ENCODE data around the gene CPSF7.

The CPSF7 gene

DNA sequence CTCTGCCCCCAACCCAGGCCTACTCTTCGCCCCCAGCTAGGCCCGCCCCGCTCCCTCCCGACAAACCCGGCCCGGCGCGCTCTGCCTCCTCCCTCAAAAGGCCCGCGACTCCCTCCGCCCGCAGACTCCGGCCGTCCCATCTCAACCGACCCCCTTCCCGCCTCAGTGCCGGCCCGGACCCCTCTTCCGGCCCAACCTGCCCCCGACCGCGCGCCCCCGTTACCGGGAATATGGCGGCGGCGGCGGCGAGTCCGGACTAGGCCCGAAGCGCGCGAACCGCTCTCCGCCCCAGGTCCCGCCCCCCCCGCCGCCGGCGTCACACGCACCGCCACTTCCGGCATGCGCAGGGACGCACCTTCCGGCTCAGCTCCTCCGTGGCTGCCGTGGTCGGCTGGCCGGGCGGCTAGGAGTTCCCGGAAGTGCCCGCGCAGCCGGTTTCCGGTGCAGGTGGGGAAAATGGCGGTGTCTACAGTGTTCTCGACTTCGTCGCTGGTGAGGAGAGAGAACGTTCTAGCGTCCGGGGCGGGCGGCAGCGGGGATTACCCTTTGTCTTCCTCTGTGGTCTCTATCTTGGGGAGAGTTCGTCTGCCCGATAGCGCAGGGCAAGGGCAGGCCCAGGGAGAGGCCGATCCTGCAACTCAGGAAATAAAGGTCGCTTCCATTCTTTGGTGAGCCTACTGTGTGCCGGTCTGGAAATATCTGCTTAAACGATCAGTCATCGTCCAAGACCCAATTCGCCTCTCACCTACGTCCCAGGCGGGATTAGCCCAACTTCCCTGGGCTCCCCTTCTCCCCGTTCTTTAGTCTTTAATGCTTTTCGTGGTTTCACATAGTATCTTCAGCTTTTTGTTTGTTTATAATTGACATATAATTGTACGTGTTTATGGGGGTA lies at the start of gene CPSF7, which contains the start of gene SDHAF2 (continued):
- TF ChIP-seq, protein P1, sequence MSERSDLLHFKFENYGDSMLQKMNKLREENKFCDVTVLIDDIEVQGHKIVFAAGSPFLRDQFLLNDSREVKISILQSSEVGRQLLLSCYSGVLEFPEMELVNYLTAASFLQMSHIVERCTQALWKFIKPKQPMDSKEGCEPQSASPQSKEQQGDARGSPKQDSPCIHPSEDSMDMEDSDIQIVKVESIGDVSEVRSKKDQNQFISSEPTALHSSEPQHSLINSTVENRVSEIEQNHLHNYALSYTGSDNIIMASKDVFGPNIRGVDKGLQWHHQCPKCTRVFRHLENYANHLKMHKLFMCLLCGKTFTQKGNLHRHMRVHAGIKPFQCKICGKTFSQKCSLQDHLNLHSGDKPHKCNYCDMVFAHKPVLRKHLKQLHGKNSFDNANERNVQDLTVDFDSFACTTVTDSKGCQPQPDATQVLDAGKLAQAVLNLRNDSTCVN (tag by site-specific recombination; optimal IDR thresholded peaks at IDR 0.05) = peak; percentile 96
- TF ChIP-seq ZNF133 (tag by site-specific recombination; IDR thresholded peaks at IDR 0.05) = no peak
- TF ChIP-seq, protein P2, sequence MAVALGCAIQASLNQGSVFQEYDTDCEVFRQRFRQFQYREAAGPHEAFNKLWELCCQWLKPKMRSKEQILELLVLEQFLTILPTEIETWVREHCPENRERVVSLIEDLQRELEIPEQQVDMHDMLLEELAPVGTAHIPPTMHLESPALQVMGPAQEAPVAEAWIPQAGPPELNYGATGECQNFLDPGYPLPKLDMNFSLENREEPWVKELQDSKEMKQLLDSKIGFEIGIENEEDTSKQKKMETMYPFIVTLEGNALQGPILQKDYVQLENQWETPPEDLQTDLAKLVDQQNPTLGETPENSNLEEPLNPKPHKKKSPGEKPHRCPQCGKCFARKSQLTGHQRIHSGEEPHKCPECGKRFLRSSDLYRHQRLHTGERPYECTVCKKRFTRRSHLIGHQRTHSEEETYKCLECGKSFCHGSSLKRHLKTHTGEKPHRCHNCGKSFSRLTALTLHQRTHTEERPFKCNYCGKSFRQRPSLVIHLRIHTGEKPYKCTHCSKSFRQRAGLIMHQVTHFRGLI (tag by site-specific recombination; IDR thresholded peaks at IDR 0.05) = no peak
- no peak for TF ChIP-seq ZNF621 (tag by site-specific recombination; IDR thresholded peaks at IDR 0.05)
- TF ChIP-seq, protein P3, sequence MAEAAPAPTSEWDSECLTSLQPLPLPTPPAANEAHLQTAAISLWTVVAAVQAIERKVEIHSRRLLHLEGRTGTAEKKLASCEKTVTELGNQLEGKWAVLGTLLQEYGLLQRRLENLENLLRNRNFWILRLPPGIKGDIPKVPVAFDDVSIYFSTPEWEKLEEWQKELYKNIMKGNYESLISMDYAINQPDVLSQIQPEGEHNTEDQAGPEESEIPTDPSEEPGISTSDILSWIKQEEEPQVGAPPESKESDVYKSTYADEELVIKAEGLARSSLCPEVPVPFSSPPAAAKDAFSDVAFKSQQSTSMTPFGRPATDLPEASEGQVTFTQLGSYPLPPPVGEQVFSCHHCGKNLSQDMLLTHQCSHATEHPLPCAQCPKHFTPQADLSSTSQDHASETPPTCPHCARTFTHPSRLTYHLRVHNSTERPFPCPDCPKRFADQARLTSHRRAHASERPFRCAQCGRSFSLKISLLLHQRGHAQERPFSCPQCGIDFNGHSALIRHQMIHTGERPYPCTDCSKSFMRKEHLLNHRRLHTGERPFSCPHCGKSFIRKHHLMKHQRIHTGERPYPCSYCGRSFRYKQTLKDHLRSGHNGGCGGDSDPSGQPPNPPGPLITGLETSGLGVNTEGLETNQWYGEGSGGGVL (tag by site-specific recombination; IDR thresholded peaks at IDR 0.05) = peak; percentile 77
- peak; percentile 80; the same call in 1 of the 2 replicates for TF ChIP-seq GLI4 (tag by site-specific recombination; IDR thresholded peaks at IDR 0.05)
- no peak for TF ChIP-seq ZNF248 (tag by site-specific recombination; IDR thresholded peaks at IDR 0.05)
- peak; percentile 62; the same call in 1 of the 2 replicates for TF ChIP-seq ZSCAN30 (tag by site-specific recombination; IDR thresholded peaks at IDR 0.05)
- no peak for TF ChIP-seq ZNF350 (tag by site-specific recombination; IDR thresholded peaks at IDR 0.05)
- peak; percentile 32; the same call in 1 of the 2 replicates for TF ChIP-seq ZNF121 (tag by site-specific recombination; IDR thresholded peaks at IDR 0.05)
- TF ChIP-seq REST (tag by site-specific recombination; IDR thresholded peaks at IDR 0.05) = no peak
- no peak for TF ChIP-seq ZNF423 (tag by site-specific recombination; IDR thresholded peaks at IDR 0.05)
- TF ChIP-seq ZNF214 (tag by site-specific recombination; IDR thresholded peaks at IDR 0.05; ENCODE audit: borderline replicate concordance) = no peak
- no peak for TF ChIP-seq ZNF488 (tag by site-specific recombination; IDR thresholded peaks at IDR 0.05)
- TF ChIP-seq, protein P4, sequence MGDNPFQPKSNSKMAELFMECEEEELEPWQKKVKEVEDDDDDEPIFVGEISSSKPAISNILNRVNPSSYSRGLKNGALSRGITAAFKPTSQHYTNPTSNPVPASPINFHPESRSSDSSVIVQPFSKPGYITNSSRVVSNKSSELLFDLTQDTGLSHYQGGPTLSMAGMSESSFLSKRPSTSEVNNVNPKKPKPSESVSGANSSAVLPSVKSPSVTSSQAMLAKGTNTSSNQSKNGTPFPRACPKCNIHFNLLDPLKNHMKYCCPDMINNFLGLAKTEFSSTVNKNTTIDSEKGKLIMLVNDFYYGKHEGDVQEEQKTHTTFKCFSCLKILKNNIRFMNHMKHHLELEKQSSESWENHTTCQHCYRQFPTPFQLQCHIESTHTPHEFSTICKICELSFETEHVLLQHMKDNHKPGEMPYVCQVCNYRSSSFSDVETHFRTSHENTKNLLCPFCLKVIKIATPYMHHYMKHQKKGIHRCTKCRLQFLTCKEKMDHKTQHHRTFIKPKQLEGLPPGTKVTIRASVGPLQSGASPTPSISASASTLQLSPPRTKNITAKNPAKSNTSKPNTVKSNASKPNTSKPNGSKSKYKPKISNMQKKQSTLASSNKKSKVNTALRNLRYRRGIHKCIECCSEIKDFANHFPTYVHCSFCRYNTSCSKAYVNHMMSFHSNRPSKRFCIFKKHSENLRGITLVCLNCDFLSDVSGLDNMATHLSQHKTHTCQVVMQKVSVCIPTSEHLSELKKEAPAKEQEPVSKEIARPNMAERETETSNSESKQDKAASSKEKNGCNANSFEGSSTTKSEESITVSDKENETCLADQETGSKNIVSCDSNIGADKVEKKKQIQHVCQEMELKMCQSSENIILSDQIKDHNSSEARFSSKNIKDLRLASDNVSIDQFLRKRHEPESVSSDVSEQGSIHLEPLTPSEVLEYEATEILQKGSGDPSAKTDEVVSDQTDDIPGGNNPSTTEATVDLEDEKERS (tag by site-specific recombination; IDR thresholded peaks at IDR 0.05) = no peak; the same call in 1 of the 2 replicates
- TF ChIP-seq YY2 (tag by site-specific recombination; IDR thresholded peaks at IDR 0.05) = peak; percentile 62; the same call in 1 of the 2 replicates
- peak; percentile 40; the same call in 1 of the 2 replicates for TF ChIP-seq ZNF580 (tag by site-specific recombination; IDR thresholded peaks at IDR 0.05)
- TF ChIP-seq FEZF1 (tag by site-specific recombination; IDR thresholded peaks at IDR 0.05) = no peak; the same call in 1 of the 2 replicates
- TF ChIP-seq, protein P5, sequence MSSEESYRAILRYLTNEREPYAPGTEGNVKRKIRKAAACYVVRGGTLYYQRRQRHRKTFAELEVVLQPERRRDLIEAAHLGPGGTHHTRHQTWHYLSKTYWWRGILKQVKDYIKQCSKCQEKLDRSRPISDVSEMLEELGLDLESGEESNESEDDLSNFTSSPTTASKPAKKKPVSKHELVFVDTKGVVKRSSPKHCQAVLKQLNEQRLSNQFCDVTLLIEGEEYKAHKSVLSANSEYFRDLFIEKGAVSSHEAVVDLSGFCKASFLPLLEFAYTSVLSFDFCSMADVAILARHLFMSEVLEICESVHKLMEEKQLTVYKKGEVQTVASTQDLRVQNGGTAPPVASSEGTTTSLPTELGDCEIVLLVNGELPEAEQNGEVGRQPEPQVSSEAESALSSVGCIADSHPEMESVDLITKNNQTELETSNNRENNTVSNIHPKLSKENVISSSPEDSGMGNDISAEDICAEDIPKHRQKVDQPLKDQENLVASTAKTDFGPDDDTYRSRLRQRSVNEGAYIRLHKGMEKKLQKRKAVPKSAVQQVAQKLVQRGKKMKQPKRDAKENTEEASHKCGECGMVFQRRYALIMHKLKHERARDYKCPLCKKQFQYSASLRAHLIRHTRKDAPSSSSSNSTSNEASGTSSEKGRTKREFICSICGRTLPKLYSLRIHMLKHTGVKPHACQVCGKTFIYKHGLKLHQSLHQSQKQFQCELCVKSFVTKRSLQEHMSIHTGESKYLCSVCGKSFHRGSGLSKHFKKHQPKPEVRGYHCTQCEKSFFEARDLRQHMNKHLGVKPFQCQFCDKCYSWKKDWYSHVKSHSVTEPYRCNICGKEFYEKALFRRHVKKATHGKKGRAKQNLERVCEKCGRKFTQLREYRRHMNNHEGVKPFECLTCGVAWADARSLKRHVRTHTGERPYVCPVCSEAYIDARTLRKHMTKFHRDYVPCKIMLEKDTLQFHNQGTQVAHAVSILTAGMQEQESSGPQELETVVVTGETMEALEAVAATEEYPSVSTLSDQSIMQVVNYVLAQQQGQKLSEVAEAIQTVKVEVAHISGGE (tag by site-specific recombination; conservative IDR thresholded peaks at IDR 0.05; ENCODE audit: low read depth) = peak; percentile 95
- TF ChIP-seq ZNF600 (tag by site-specific recombination; IDR thresholded peaks at IDR 0.05) = peak; percentile 85

All from HEK293 (cell line).